SK-N-SH (cell line): ENCODE results near the gene ZNF711. TPM values are rescaled to one million over a fixed set of nuclear protein-coding genes. Genes with fewer than 3 reads are reported as not detected.

Experiments used
- CTCF ChIA-PET: fragments of 300-600, 350-600 bp; formaldehyde crosslinking; extraction: SDS; loops from one replicate; lab custom pipeline; 2021; lab: Yijun Ruan, JAX
- POLR2A ChIA-PET: fragments of 350-600 bp; sonication (Branson Sonifier 250); formaldehyde crosslinking; extraction: SDS; loops from one replicate; lab custom pipeline; 2020; ENCODE audit warnings: antibody characterized with exemption, inconsistent platforms; lab: Yijun Ruan, JAX
- DNase-seq: peaks from one replicate; pipeline ENCODE4 v3.0.0; 2012
- H2AFZ ChIP-seq: fragments of 200-600 bp; sonication (generic); 2 replicates; pipeline ENCODE4 v1.8.1; 2016; ENCODE audit warnings: antibody characterized with exemption, mild to moderate bottlenecking, low read depth
- H3F3A ChIP-seq: fragments of 200-600 bp; sonication (generic); replicated peaks from 2 replicates; pipeline ENCODE3; 2016; ENCODE audit warnings: antibody characterized with exemption, mild to moderate bottlenecking; ENCODE audit not compliant: insufficient read depth
- H3K27ac ChIP-seq, 2 experiments: fragments of 200-500 bp in 1 of 2; fragments of 200-600 bp in 1 of 2; sonication (Bioruptor generic) in 1 of 2; sonication (generic), shearing (Covaris generic) in 1 of 2; 2 replicates each; pipeline versions ENCODE4 v1.5.1 to v1.6.1; 2014 to 2016; ENCODE audit warnings: low read depth in 2 of 2, inconsistent platforms in 1 of 2, low read length in 1 of 2, mild to moderate bottlenecking in 1 of 2, mixed read lengths in 1 of 2
- H3K27me3 ChIP-seq: fragments of 200-600 bp; sonication (generic), shearing (Covaris generic); 2 replicates; pipeline ENCODE4 v1.6.1; 2016; ENCODE audit warnings: mixed run types; ENCODE audit not compliant: insufficient read depth
- H3K36me3 ChIP-seq, 2 experiments: fragments of 200-500 bp in 1 of 2; fragments of 200-600 bp in 1 of 2; sonication (Bioruptor generic) in 1 of 2; sonication (generic) in 1 of 2; replicated peaks in 1 of 2; 2 replicates each; pipeline versions ENCODE3 to v1.5.1; 2014 to 2016; ENCODE audit warnings: low read length in 1 of 2, mild to moderate bottlenecking in 1 of 2; ENCODE audit not compliant: insufficient read depth in 2 of 2, control insufficient read depth in 1 of 2
- H3K4me1 ChIP-seq, 2 experiments: fragments of 200-500 bp in 1 of 2; fragments of 200-600 bp in 1 of 2; sonication (Bioruptor generic) in 1 of 2; sonication (generic), shearing (Covaris generic) in 1 of 2; 2 replicates each; pipeline versions ENCODE4 v1.5.1 to v1.6.1; 2014 to 2016; ENCODE audit warnings: low read depth in 1 of 2, low read length in 1 of 2, mixed run types in 1 of 2; ENCODE audit not compliant: insufficient read depth in 2 of 2, control insufficient read depth in 1 of 2
- H3K4me2 ChIP-seq: fragments of 200-600 bp; sonication (generic), shearing (Covaris generic); 2 replicates; pipeline ENCODE4 v1.6.1; 2017; ENCODE audit warnings: mixed run types
- H3K4me3 ChIP-seq, 2 experiments: fragments of 200-500 bp in 1 of 2; fragments of 200-600 bp in 1 of 2; sonication (Bioruptor generic) in 1 of 2; sonication (generic), shearing (Covaris generic) in 1 of 2; 2 replicates each; pipeline versions ENCODE4 v1.5.1 to v1.8.1; 2014 to 2016; ENCODE audit warnings: low read depth in 2 of 2, inconsistent platforms in 1 of 2, low read length in 1 of 2, mild to moderate bottlenecking in 1 of 2, mixed read lengths in 1 of 2, moderate library complexity in 1 of 2
- H3K79me2 ChIP-seq: fragments of 200-600 bp; sonication (generic); 2 replicates; pipeline ENCODE4 v1.8.1; 2017; ENCODE audit warnings: mild to moderate bottlenecking; ENCODE audit not compliant: insufficient read depth
- H3K9ac ChIP-seq: fragments of 200-600 bp; sonication (generic); 2 replicates; pipeline ENCODE4 v1.6.1; 2017; ENCODE audit warnings: mixed run types
- H3K9me2 ChIP-seq: fragments of 200-600 bp; sonication (generic); 2 replicates; pipeline ENCODE4 v1.6.1; 2017; ENCODE audit warnings: mixed run types
- H3K9me3 ChIP-seq: fragments of 200-600 bp; sonication (generic); 2 replicates; pipeline ENCODE4 v1.6.1; 2017; ENCODE audit warnings: mixed run types, mild to moderate bottlenecking, moderate library complexity
- H4K20me1 ChIP-seq: fragments of 200-600 bp; sonication (generic); 2 replicates; pipeline ENCODE4 v1.6.1; 2017; ENCODE audit warnings: mild to moderate bottlenecking, mixed run types; ENCODE audit not compliant: insufficient read depth
- ELF1 ChIP-seq: IDR thresholded peaks from 2 replicates; pipeline ENCODE4 v1.4.0; 2012
- FOSL2 ChIP-seq: IDR thresholded peaks from 2 replicates; pipeline ENCODE4 v1.4.0; 2012; ENCODE audit warnings: low read depth, mild to moderate bottlenecking, moderate library complexity, borderline replicate concordance
- FOXJ3 ChIP-seq: sonication (generic); formaldehyde crosslinking; IDR thresholded peaks from 2 replicates; pipeline ENCODE4 v1.5.1; 2020; ENCODE audit warnings: mild to moderate bottlenecking, missing genetic modification reagents
- FOXM1 ChIP-seq: IDR thresholded peaks from 2 replicates; pipeline ENCODE4 v1.4.0; 2012; ENCODE audit warnings: low read depth, mild to moderate bottlenecking
- GATA2 ChIP-seq: sonication (generic); formaldehyde crosslinking; IDR thresholded peaks from 2 replicates; pipeline ENCODE4 v1.5.0; 2020; ENCODE audit warnings: mild to moderate bottlenecking, missing genetic modification reagents
- JUND ChIP-seq: IDR thresholded peaks from 2 replicates; pipeline ENCODE4 v1.4.0; 2012
- MEF2A ChIP-seq: IDR thresholded peaks from 2 replicates; pipeline ENCODE4 v1.4.0; 2012; ENCODE audit warnings: low read depth, borderline replicate concordance
- MXI1 ChIP-seq: IDR thresholded peaks from 2 replicates; pipeline ENCODE4 v1.6.1; 2012; ENCODE audit warnings: mild to moderate bottlenecking, low read depth, low read length, improper control_type of control experiment
- POLR2AphosphoS5 ChIP-seq: IDR thresholded peaks from 2 replicates; pipeline ENCODE4 v1.6.1; 2012; ENCODE audit warnings: low read depth, low read length
- RAD21 ChIP-seq: IDR thresholded peaks from 2 replicates; pipeline ENCODE4 v1.6.1; 2012; ENCODE audit warnings: mild to moderate bottlenecking, low read length
- RFX5 ChIP-seq: IDR thresholded peaks from 2 replicates; pipeline ENCODE4 v1.6.1; 2012; ENCODE audit warnings: mild to moderate bottlenecking, improper control_type of control experiment, low read length
- RXRA ChIP-seq: IDR thresholded peaks from 2 replicates; pipeline ENCODE4 v1.4.0; 2012; ENCODE audit warnings: low read depth, mild to moderate bottlenecking, borderline replicate concordance
- SIN3A ChIP-seq: IDR thresholded peaks from 2 replicates; pipeline ENCODE4 v1.6.1; 2012; ENCODE audit warnings: low read depth, mild to moderate bottlenecking, low read length, moderate library complexity, borderline replicate concordance
- TAF1 ChIP-seq: IDR thresholded peaks from 2 replicates; pipeline ENCODE4 v1.6.1; 2012; ENCODE audit warnings: low read depth, mild to moderate bottlenecking, low read length, moderate library complexity, borderline replicate concordance
- YY1 ChIP-seq: IDR thresholded peaks from 2 replicates; pipeline ENCODE4 v1.4.0; 2012; ENCODE audit warnings: low read depth, mild to moderate bottlenecking
- WGBS: methylation state at CpG from one replicate; pipeline ENCODE4 v1.1.6; 2017; ENCODE audit warnings: low lambda C conversion rate; 5-methylcytosine and 5-hydroxymethylcytosine counted together
- polyA plus RNA-seq, 3 experiments: library from polyadenylated mRNA; depleted of rRNA; stranded (reverse); fragments of >200 nt; gene quantifications; 2 replicates each; pipeline ENCODE4 v1.2.3, GENCODE V29; 2012
- TF ChIP-seq, protein P1 (sequence below): IDR thresholded peaks from 2 replicates; pipeline ENCODE4 v1.4.0; 2012; ENCODE audit warnings: low read depth, borderline replicate concordance
- TF ChIP-seq, protein P2 (sequence below): IDR thresholded peaks from 2 replicates; pipeline ENCODE4; 2012
- TF ChIP-seq, protein P3 (sequence below): fragments of 200-600 bp; sonication (generic); IDR thresholded peaks from 2 replicates; pipeline ENCODE4 v1.6.1; 2017; ENCODE audit warnings: antibody characterized with exemption, mild to moderate bottlenecking, moderate library complexity
- TF ChIP-seq, protein P4 (sequence below): IDR thresholded peaks from 2 replicates; pipeline ENCODE4 v1.4.0; 2012; ENCODE audit warnings: low read depth

ZNF711 gene
- polyA plus RNA-seq, 1 of the 3 experiments (the other 2 are of a cell fraction), result 3.8 TPM

DNA sequence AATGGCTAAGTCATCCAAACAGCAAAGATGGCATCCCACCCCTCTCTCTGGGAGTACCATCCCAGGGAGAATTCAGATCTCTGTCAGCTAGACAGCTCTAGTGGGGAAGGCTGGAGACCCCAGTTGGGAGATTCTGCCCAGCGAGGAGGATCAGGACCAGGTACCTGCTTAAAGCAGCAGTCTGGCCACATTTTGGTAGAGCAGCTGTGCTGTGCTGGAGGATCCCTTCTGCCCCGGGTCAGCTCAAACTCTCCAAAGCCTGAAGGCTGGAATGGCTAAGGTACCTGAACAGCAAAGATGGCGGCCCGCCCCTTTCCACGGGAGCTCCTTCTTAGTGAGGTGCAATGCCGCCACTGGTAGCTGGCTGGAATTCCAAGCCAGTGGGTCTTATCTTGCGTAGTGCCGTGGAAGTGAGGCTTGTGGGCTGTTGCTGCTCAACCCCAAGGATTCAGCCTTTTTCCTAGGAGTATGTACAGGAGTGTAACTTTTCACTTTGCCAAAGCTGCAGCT lies 40.3 kb upstream of the ZNF711 start:
- H3K27me3 ChIP-seq, result no peaks in the 10 kb centered on the region
- H3K27ac ChIP-seq, result no peak overlapping the region
- no peak overlapping the region for H3K4me3 ChIP-seq
- no peaks in the 10 kb centered on the region for H3K4me1 ChIP-seq
- no peaks in the 10 kb centered on the region for H3K9me3 ChIP-seq
- no peaks in the 10 kb centered on the region for H3K36me3 ChIP-seq
- POLR2A ChIA-PET, result no interaction called here
- no peaks in the 10 kb centered on the region for H3F3A ChIP-seq
- H2AFZ ChIP-seq, result no peak overlapping the region
- CTCF ChIA-PET, result no interaction called here
- TF ChIP-seq, protein P1, sequence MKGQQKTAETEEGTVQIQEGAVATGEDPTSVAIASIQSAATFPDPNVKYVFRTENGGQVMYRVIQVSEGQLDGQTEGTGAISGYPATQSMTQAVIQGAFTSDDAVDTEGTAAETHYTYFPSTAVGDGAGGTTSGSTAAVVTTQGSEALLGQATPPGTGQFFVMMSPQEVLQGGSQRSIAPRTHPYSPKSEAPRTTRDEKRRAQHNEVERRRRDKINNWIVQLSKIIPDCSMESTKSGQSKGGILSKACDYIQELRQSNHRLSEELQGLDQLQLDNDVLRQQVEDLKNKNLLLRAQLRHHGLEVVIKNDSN, result no peak
- TF ChIP-seq, protein P2, sequence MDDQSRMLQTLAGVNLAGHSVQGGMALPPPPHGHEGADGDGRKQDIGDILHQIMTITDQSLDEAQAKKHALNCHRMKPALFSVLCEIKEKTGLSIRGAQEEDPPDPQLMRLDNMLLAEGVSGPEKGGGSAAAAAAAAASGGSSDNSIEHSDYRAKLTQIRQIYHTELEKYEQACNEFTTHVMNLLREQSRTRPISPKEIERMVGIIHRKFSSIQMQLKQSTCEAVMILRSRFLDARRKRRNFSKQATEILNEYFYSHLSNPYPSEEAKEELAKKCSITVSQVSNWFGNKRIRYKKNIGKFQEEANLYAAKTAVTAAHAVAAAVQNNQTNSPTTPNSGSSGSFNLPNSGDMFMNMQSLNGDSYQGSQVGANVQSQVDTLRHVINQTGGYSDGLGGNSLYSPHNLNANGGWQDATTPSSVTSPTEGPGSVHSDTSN, result no peak
- TF ChIP-seq RFX5 (no peak), FOXM1 (no peak)
- WGBS, result 31% methylated on average over 5 of the region's 8 CpGs
- no peak overlapping the region for H3K4me2 ChIP-seq
- H3K9me2 ChIP-seq, result no peaks in the 10 kb centered on the region
- H3K79me2 ChIP-seq, result no peaks in the 10 kb centered on the region
- H4K20me1 ChIP-seq, result no peaks in the 10 kb centered on the region
- DNase-seq, result no peak
- no peak overlapping the region for H3K9ac ChIP-seq

DNA sequence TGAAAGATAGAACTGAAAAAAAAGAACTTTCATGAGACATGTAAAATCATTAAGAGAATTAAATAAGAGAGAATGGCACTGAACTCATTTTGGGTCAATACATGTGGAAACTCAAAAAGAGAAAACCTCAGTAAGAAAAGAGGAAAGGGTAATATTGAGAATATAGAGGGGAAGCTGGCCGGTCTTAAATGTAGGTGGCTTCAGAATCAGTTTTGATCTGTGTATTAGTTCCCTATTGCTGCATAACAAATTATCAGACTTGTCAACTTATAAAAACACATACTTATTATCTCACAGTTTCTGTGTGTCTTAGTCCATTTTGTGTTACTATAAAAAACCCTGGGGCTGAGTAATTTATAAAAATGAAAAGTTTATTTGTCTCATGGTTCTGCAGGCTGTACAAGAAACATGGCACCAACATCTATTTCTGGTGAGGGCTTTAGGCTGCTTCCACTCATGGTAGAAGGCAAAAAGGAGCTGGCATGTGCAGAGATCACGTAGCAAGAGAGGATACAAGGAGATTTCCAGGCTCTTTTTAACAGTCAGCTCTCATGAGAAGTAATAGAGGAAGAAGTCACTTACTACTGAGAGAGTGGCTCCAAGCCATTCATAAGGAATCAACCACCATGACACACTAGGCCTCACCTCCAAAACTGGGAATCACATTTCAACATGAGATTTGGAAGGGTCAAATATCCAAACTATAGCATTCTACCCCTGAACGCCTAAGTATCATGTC lies 29.8 kb upstream of the ZNF711 start:
- Histone ChIP-seq H3K27me3 (no peaks in the 10 kb centered on the region), H2AFZ (no peak overlapping the region), H3K4me2 (no peak overlapping the region), H3K79me2 (no peaks in the 10 kb centered on the region), H3K4me1 (no peaks in the 10 kb centered on the region), H4K20me1 (no peaks in the 10 kb centered on the region), H3K9me3 (no peaks in the 10 kb centered on the region), H3K36me3 (no peaks in the 10 kb centered on the region), H3K4me3 (no peak overlapping the region), H3K9ac (no peak overlapping the region), H3K9me2 (no peaks in the 10 kb centered on the region), H3K27ac (no peak overlapping the region), H3F3A (no peaks in the 10 kb centered on the region)
- no peak for DNase-seq
- 20% methylated on average over 3 of the region's 3 CpGs for WGBS
- ChIA-PET POLR2A (no interaction called here), CTCF (no interaction called here)
- TF ChIP-seq ELF1 (no peak), GATA2 (CRISPR knock-in tag) (no peak), MXI1 (no peak), TAF1 (no peak), MEF2A (no peak), POLR2AphosphoS5 (no peak), JUND (no peak), SIN3A (no peak), YY1 (no peak), FOSL2 (no peak), FOXJ3 (CRISPR knock-in tag) (no peak), RAD21 (no peak), RXRA (no peak)
- TF ChIP-seq, protein P3, sequence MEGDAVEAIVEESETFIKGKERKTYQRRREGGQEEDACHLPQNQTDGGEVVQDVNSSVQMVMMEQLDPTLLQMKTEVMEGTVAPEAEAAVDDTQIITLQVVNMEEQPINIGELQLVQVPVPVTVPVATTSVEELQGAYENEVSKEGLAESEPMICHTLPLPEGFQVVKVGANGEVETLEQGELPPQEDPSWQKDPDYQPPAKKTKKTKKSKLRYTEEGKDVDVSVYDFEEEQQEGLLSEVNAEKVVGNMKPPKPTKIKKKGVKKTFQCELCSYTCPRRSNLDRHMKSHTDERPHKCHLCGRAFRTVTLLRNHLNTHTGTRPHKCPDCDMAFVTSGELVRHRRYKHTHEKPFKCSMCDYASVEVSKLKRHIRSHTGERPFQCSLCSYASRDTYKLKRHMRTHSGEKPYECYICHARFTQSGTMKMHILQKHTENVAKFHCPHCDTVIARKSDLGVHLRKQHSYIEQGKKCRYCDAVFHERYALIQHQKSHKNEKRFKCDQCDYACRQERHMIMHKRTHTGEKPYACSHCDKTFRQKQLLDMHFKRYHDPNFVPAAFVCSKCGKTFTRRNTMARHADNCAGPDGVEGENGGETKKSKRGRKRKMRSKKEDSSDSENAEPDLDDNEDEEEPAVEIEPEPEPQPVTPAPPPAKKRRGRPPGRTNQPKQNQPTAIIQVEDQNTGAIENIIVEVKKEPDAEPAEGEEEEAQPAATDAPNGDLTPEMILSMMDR, result no peak
- TF ChIP-seq, protein P4, sequence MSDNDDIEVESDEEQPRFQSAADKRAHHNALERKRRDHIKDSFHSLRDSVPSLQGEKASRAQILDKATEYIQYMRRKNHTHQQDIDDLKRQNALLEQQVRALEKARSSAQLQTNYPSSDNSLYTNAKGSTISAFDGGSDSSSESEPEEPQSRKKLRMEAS, result no peak
- TF ChIP-seq, protein P2, result no peak
